ENCODE results near the gene ADCY3. TPM values are rescaled to one million over a fixed set of nuclear protein-coding genes. Genes with fewer than 3 reads are reported as not detected.

ADCY3 gene
- total RNA-seq, 1 experiment from 2014 or later: 39.5 TPM

DNA sequence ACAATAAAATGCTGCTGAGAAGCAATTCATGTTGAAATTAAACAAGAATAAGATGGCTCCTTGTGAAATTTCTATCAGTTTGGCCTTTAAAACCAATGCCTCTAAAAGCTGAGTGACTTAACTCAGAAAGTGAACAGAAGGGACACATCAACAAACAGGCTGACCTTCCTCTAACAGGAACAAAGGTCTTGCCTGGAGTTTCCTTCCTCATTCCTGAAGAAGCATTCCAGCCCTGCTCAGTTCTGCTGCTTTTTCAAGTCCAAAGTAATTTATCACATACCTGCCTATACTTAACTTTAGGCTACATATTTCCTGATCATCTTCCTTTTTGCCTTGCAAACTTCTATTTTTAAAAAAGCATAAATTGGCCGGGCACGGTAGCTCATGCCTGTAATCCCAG is 140.9 kb downstream of the ADCY3 start:
- Histone ChIP-seq H3K4ac (ENCODE audit: low read depth, low read length) (no peak overlapping the region), H3K9me3 (ENCODE audit: control insufficient read depth, low read depth, low read length) (no peaks in the 10 kb centered on the region), H4K20me1 (ENCODE audit: control insufficient read depth, insufficient read depth, insufficient read length) (no peaks in the 10 kb centered on the region), H3K27me3 (ENCODE audit: insufficient read depth, low read length) (no peaks in the 10 kb centered on the region), H4K91ac (ENCODE audit: insufficient read length, low read depth, low read length) (no peak overlapping the region), H3K23ac (ENCODE audit: insufficient read length, low read depth, low read length) (no peak overlapping the region), H3K9ac (ENCODE audit: extremely low read depth, insufficient read length, low read length) (no peak overlapping the region), H3K27ac (ENCODE audit: insufficient read length, low read depth, low read length) (no peak overlapping the region), H3K14ac (ENCODE audit: insufficient read depth, low read length) (no peak overlapping the region), H4K8ac (replicated peaks; ENCODE audit: insufficient read length, low read depth, low read length) (no peak overlapping the region), H3K23me2 (ENCODE audit: insufficient read length, low read depth, low read length, poor library complexity, severe bottlenecking) (no peaks in the 10 kb centered on the region), H3T11ph (ENCODE audit: low read length) (no peak overlapping the region), H2BK20ac (ENCODE audit: low read depth, low read length, poor library complexity, severe bottlenecking) (no peak overlapping the region), H3K79me1 (ENCODE audit: insufficient read depth, low read depth, low read length, poor library complexity, severe bottlenecking) (no peaks in the 10 kb centered on the region), H2AK5ac (ENCODE audit: insufficient read length, low read length) (no peak overlapping the region), H2AFZ (ENCODE audit: low read length) (no peak overlapping the region), H3K18ac (ENCODE audit: insufficient read length, low read depth, low read length) (no peak overlapping the region), H3K4me2 (ENCODE audit: insufficient read depth, insufficient read length, low read length) (no peak overlapping the region), H3K4me1 (ENCODE audit: insufficient read depth, low read length) (peaks cover 2% of the 10 kb centered on the region; the same call in 1 of the 2 replicates), H3K79me2 (ENCODE audit: insufficient read depth, low read length) (no peaks in the 10 kb centered on the region), H3K56ac (ENCODE audit: insufficient read length, low read depth, low read length) (no peak overlapping the region), H4K5ac (ENCODE audit: insufficient read length, low read depth, low read length) (no peak overlapping the region), H2BK120ac (ENCODE audit: low read depth, low read length, poor library complexity, severe bottlenecking) (no peak overlapping the region), H2BK5ac (ENCODE audit: insufficient read length, low read length) (no peak overlapping the region), H2BK15ac (ENCODE audit: low read depth, low read length) (no peak overlapping the region), H2BK12ac (ENCODE audit: insufficient read length, low read depth, low read length) (no peak overlapping the region)
- Mint-ChIP-seq H3K9me3 (no peaks in the 10 kb centered on the region), H3K27me3 (ENCODE audit: low read depth) (no peaks in the 10 kb centered on the region; the same call in 1 of the 2 replicates), H3K36me3 (ENCODE audit: insufficient read depth in 1 of 3, low read depth in 3 of 3) (peaks cover 0 to 6% (median 2%) of the 10 kb centered on the region in 3 experiments; a peak in 2 of 7 replicates), H3K4me1 (peaks cover 14 to 17% of the 10 kb centered on the region in 2 experiments), H3K4me3 (no peak overlapping the region), H3K27ac (no peak overlapping the region)
- DNase-seq: no peak
- TF ChIP-seq, protein P1, sequence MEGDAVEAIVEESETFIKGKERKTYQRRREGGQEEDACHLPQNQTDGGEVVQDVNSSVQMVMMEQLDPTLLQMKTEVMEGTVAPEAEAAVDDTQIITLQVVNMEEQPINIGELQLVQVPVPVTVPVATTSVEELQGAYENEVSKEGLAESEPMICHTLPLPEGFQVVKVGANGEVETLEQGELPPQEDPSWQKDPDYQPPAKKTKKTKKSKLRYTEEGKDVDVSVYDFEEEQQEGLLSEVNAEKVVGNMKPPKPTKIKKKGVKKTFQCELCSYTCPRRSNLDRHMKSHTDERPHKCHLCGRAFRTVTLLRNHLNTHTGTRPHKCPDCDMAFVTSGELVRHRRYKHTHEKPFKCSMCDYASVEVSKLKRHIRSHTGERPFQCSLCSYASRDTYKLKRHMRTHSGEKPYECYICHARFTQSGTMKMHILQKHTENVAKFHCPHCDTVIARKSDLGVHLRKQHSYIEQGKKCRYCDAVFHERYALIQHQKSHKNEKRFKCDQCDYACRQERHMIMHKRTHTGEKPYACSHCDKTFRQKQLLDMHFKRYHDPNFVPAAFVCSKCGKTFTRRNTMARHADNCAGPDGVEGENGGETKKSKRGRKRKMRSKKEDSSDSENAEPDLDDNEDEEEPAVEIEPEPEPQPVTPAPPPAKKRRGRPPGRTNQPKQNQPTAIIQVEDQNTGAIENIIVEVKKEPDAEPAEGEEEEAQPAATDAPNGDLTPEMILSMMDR (conservative IDR thresholded peaks at IDR 0.05): no peak
- no CpG with 5 or more reads among the region's 2 CpGs for WGBS (ENCODE audit: extremely low coverage, insufficient read length, low lambda C conversion rate)

Measured in H9 (cell line).